Prostate gland (tissue), 2 donors: ENCODE results near the gene AP3D1. TPM values are rescaled to one million over a fixed set of nuclear protein-coding genes. Genes with fewer than 3 reads are reported as not detected.

ENCODE experiments used
- DNase-seq: peaks from one replicate; pipeline ENCODE4 v3.0.0-alpha.2; 2019; ENCODE audit warnings: low spot score
- H3K27ac ChIP-seq, 2 donors: fragments of 200-600 bp; sonication (generic); 2 replicates each; pipeline ENCODE4 v1.5.1; 2017 to 2019
- H3K27me3 ChIP-seq: fragments of 200-600 bp; sonication (generic); replicated peaks from 2 replicates; pipeline ENCODE4 v1.5.1; 2019; ENCODE audit not compliant: insufficient read depth
- H3K36me3 ChIP-seq, 2 donors: fragments of 200-600 bp; sonication (generic); 1 replicate in 1 of 2; 2 replicates in 1 of 2; pipeline versions ENCODE4 v1.5.1 to v1.8.1; 2017 to 2019
- H3K4me1 ChIP-seq: fragments of 200-600 bp; sonication (generic); replicated peaks from 2 replicates; pipeline ENCODE4 v1.5.1; 2019
- H3K4me3 ChIP-seq, 2 donors: fragments of 200-600 bp; sonication (generic); 2 replicates each; pipeline ENCODE4 v1.5.1; 2017 to 2019
- H3K9me3 ChIP-seq: fragments of 200-600 bp; sonication (generic); 2 replicates; pipeline ENCODE4 v1.5.1; 2017
- POLR2A ChIP-seq: fragments of 450-650 bp; IDR thresholded peaks from one replicate; pipeline ENCODE4 v1.6.1; 2016; ENCODE audit warnings: antibody characterized with exemption, mild to moderate bottlenecking
- POLR2AphosphoS5 ChIP-seq: sonication (generic); formaldehyde crosslinking; IDR thresholded peaks from one replicate; pipeline ENCODE4 v1.6.1; 2017; ENCODE audit warnings: antibody characterized with exemption
- WGBS: methylation state at CpG from one replicate; pipeline ENCODE4 v1.1.5; 2018; 5-methylcytosine and 5-hydroxymethylcytosine counted together
- intact Hi-C: fragments of 100-400 bp; cut with DNase I; formaldehyde crosslinking; loops from one replicate; pipeline ENCODE4 v1.14.2; 2022
- total RNA-seq, 2 donors: library from RNA; depleted of rRNA; stranded (reverse); fragments of >200 nt; gene quantifications; one replicate each; pipeline ENCODE4 v1.1.0, GENCODE V29; 2016
- TF ChIP-seq, protein P1 (sequence below), 4 experiments: fragments of 200-600 bp in 2 of 4; fragments of 450-650 bp in 2 of 4; sonication (generic) in 2 of 4; IDR thresholded peaks; 1 replicate in 3 of 4; 2 replicates in 1 of 4; pipeline ENCODE4 v1.5.1; 2016 to 2019; ENCODE audit warnings: antibody characterized with exemption in 4 of 4, mild to moderate bottlenecking in 2 of 4, moderate library complexity in 2 of 4

AP3D1 gene
- total RNA-seq, 2 donors from 2014 or later: 115 to 178 TPM

DNA sequence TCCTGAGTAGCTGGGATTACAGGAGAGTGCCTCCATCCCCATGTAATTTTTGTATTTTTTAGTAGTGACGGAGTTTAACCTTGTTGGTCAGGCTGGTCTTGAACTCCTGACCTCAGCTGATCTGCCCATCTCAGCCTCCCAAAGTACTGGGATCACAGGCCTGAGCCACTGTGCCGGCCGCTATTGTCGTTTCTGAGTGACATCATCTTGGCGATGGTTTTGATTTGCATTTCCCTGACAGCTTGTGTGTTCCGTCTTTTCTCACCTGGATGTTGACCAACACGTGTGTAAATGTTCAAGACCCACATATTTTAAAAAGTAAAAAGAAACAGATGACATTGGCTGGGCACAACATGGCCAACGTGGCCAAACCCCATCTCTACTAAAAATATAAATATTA is 87.5 kb downstream of the AP3D1 start:
- H3K27me3 ChIP-seq: no peaks in the 10 kb centered on the region
- H3K36me3 ChIP-seq: no peaks in the 10 kb centered on the region
- intact Hi-C loops: no loop called here
- WGBS: 81% methylated on average over 8 of the region's 8 CpGs
- H3K4me3 ChIP-seq: no peak overlapping the region
- H3K27ac ChIP-seq: peak overlapping the region; percentile 76 to 86
- H3K9me3 ChIP-seq: no peaks in the 10 kb centered on the region
- TF ChIP-seq POLR2A (no peak), POLR2AphosphoS5 (no peak)
- TF ChIP-seq, protein P1, sequence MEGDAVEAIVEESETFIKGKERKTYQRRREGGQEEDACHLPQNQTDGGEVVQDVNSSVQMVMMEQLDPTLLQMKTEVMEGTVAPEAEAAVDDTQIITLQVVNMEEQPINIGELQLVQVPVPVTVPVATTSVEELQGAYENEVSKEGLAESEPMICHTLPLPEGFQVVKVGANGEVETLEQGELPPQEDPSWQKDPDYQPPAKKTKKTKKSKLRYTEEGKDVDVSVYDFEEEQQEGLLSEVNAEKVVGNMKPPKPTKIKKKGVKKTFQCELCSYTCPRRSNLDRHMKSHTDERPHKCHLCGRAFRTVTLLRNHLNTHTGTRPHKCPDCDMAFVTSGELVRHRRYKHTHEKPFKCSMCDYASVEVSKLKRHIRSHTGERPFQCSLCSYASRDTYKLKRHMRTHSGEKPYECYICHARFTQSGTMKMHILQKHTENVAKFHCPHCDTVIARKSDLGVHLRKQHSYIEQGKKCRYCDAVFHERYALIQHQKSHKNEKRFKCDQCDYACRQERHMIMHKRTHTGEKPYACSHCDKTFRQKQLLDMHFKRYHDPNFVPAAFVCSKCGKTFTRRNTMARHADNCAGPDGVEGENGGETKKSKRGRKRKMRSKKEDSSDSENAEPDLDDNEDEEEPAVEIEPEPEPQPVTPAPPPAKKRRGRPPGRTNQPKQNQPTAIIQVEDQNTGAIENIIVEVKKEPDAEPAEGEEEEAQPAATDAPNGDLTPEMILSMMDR (IDR thresholded peaks at IDR 0.05): no peak
- DNase-seq: no peak
- peaks cover 27% of the 10 kb centered on the region for H3K4me1 ChIP-seq

GRCh38 chr19:2062770-2063169 is 88.6 kb downstream of the AP3D1 start:
- no peak for DNase-seq
- H3K27me3 ChIP-seq: no peaks in the 10 kb centered on the region
- intact Hi-C loops: no loop called here
- no peak overlapping the region for H3K4me3 ChIP-seq
- peaks cover 32% of the 10 kb centered on the region for H3K4me1 ChIP-seq
- H3K36me3 ChIP-seq: no peaks in the 10 kb centered on the region
- 89% methylated on average over 9 of the region's 9 CpGs for WGBS
- no peaks in the 10 kb centered on the region for H3K9me3 ChIP-seq
- TF ChIP-seq POLR2AphosphoS5: no peak
- TF ChIP-seq, protein P1 (IDR thresholded peaks at IDR 0.05): no peak
- no peak for TF ChIP-seq POLR2A
- peak overlapping the region in 1 of 2 donors; percentile 100 for H3K27ac ChIP-seq

DNA sequence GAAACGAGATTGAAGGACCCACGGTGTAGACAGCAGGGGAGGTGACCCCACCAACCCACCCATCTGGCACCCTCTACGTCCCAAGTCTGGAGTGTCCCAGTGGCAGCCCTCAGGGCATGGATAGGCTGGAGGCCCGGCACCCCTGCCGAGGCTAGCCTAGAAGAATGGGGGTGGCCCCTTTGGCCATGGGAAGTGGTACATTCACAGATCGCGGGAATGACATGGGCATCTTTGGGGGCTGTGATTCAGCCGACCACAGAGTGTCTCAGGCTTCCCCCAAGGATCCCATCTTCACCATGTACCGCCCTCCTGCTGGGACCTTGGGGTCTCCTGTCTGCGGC is 89.0 kb downstream of the AP3D1 start:
- intact Hi-C loops: no loop called here
- DNase-seq: no peak
- Histone ChIP-seq H3K4me3 (peak overlapping the region in 1 of 2 donors; percentile 75), H3K9me3 (no peaks in the 10 kb centered on the region), H3K27ac (peak overlapping the region; percentile 99 to 100), H3K36me3 (no peaks in the 10 kb centered on the region), H3K27me3 (no peaks in the 10 kb centered on the region), H3K4me1 (peaks cover 32% of the 10 kb centered on the region)
- TF ChIP-seq POLR2A: no peak
- TF ChIP-seq POLR2AphosphoS5: no peak
- TF ChIP-seq, protein P1 (IDR thresholded peaks at IDR 0.05): no peak
- 62% methylated on average over 10 of the region's 10 CpGs for WGBS

- TF ChIP-seq POLR2AphosphoS5 (peak; percentile 98), POLR2A (peak; percentile 67)
- TF ChIP-seq, protein P1 (IDR thresholded peaks at IDR 0.05): no peak
- Histone ChIP-seq H3K27ac (peak overlapping the region; percentile 99 to 100), H3K36me3 (no peaks in the 10 kb centered on the region), H3K4me3 (peak overlapping the region; percentile 65 to 75), H3K4me1 (peaks cover 32% of the 10 kb centered on the region), H3K9me3 (no peaks in the 10 kb centered on the region), H3K27me3 (no peaks in the 10 kb centered on the region)
- 3% methylated on average over 49 of the region's 50 CpGs for WGBS
- intact Hi-C loops: no loop called here
- DNase-seq: peak; percentile 99
These were observed 89.6 kb downstream of the AP3D1 start for GRCh38 chr19:2061495-2062388.
